Esophagus squamous epithelium (tissue), 5 donors: Measurements from ENCODE around the gene ARSI. TPM values are rescaled to one million over a fixed set of nuclear protein-coding genes. Genes with fewer than 3 reads are reported as not detected.

Experiments used
- DNase-seq: peaks from one replicate; lab custom pipeline; 2025; lab: John Stamatoyannopoulos, UW
- H3K27ac ChIP-seq, 4 donors: fragments of 200-600 bp; sonication (generic); one replicate each; pipeline ENCODE4 v1.5.1; 2016 to 2019; ENCODE audit warnings: mild to moderate bottlenecking in 1 of 4
- H3K27me3 ChIP-seq, 4 donors: fragments of 200-600 bp; sonication (generic); 1 replicate in 3 of 4; 2 replicates in 1 of 4; pipeline versions ENCODE4 v1.5.1 to v1.6.0; 2017 to 2021; ENCODE audit warnings: antibody characterized with exemption in 1 of 4
- H3K36me3 ChIP-seq, 3 donors: fragments of 200-600 bp; sonication (generic); one replicate each; pipeline ENCODE4 v1.5.1; 2016 to 2019
- H3K4me1 ChIP-seq, 3 donors: fragments of 200-600 bp; sonication (generic); one replicate each; pipeline ENCODE4 v1.5.1; 2017 to 2019
- H3K4me3 ChIP-seq, 4 donors: fragments of 200-600 bp; sonication (generic); 1 replicate in 3 of 4; 2 replicates in 1 of 4; pipeline ENCODE4 v1.5.1; 2016 to 2019; ENCODE audit warnings: mild to moderate bottlenecking in 2 of 4, moderate library complexity in 1 of 4
- H3K9me3 ChIP-seq, 3 donors: fragments of 200-600 bp; sonication (generic); one replicate each; pipeline ENCODE4 v1.5.1; 2016 to 2019
- CTCF ChIP-seq, 6 experiments: fragments of 450-650 bp in 4 of 6; fragments of 200-600 bp in 2 of 6; sonication (generic) in 2 of 6; IDR thresholded peaks; one replicate each; pipeline ENCODE4 v1.5.1; 2016 to 2019; ENCODE audit warnings: antibody characterized with exemption in 6 of 6, mild to moderate bottlenecking in 4 of 6, moderate library complexity in 4 of 6
- POLR2A ChIP-seq, 4 donors: fragments of 450-650 bp; IDR thresholded peaks; one replicate each; pipeline ENCODE4 v1.6.1; 2017; ENCODE audit warnings: antibody characterized with exemption in 4 of 4, mild to moderate bottlenecking in 4 of 4, moderate library complexity in 3 of 4
- WGBS, 2 donors: methylation state at CpG; one replicate each; pipeline ENCODE4 v1.1.5; 2018; 5-methylcytosine and 5-hydroxymethylcytosine counted together
- intact Hi-C: fragments of 100-400 bp; cut with DNase I; formaldehyde crosslinking; loops from one replicate; pipeline ENCODE4 v1.15.0; 2022
- total RNA-seq, 4 donors: library from RNA; depleted of rRNA; stranded (reverse); fragments of >200 nt; gene quantifications; one replicate each; pipeline ENCODE4 v1.1.0, GENCODE V29; 2016
- donor health status: DM: yes; HTN: yes; CAD: no.

The ARSI gene
- total RNA-seq, 4 donors from 2014 or later: 2.1 to 7.2 (median 5.1) TPM

- Histone ChIP-seq H3K36me3 (no peaks in the 10 kb centered on the region), H3K4me1 (peaks cover 42 to 87% (median 61%) of the 10 kb centered on the region in 3 donors), H3K4me3 (no peak overlapping the region), H3K9me3 (no peaks in the 10 kb centered on the region), H3K27me3 (peaks cover 0 to 42% (median 0%) of the 10 kb centered on the region in 4 donors), H3K27ac (peak overlapping the region; percentile 71 to 85 (median 81))
- TF ChIP-seq POLR2A (IDR thresholded peaks at IDR 0.05) (no peak), CTCF (IDR thresholded peaks at IDR 0.05) (no peak)
- no peak for DNase-seq
- 72 to 88% methylated on average over 9 to 10 of the region's 13 CpGs for WGBS, 2 donors
- intact Hi-C loops: no loop called here
Measured at GRCh38 chr5:150300496-150301169, 2.1 kb downstream of the ARSI start.

GRCh38 chr5:150299571-150300327, 3.0 kb downstream of the ARSI start:
- intact Hi-C loops: no loop called here
- peaks cover 49 to 96% (median 69%) of the 10 kb centered on the region in 3 donors for H3K4me1 ChIP-seq

GRCh38 chr5:150298701-150299451, 3.8 kb downstream of the ARSI start:
- no peak for TF ChIP-seq POLR2A (IDR thresholded peaks at IDR 0.05)
- TF ChIP-seq CTCF (IDR thresholded peaks at IDR 0.05): no peak
- no peak for DNase-seq
- Histone ChIP-seq H3K36me3 (no peaks in the 10 kb centered on the region), H3K27me3 (peaks cover 0 to 36% (median 0%) of the 10 kb centered on the region in 4 donors), H3K4me1 (peaks cover 56 to 98% (median 72%) of the 10 kb centered on the region in 3 donors), H3K27ac (peak overlapping the region; percentile 71 to 85 (median 81)), H3K4me3 (no peak overlapping the region), H3K9me3 (no peaks in the 10 kb centered on the region)
- 46 to 52% methylated on average over 10 of the region's 10 CpGs for WGBS, 2 donors
- intact Hi-C loops: no loop called here

More at GRCh38 chr5:150299571-150300327, 3.0 kb downstream of the ARSI start:
- WGBS, 2 donors: 47 to 49% methylated on average over 5 to 6 of the region's 6 CpGs
- H3K4me3 ChIP-seq: no peak overlapping the region
- H3K27me3 ChIP-seq: peaks cover 0 to 42% (median 0%) of the 10 kb centered on the region in 4 donors
- no peak for DNase-seq
- peak overlapping the region; percentile 71 to 85 (median 81) for H3K27ac ChIP-seq
- H3K36me3 ChIP-seq: no peaks in the 10 kb centered on the region
- H3K9me3 ChIP-seq: no peaks in the 10 kb centered on the region
- TF ChIP-seq CTCF (IDR thresholded peaks at IDR 0.05): no peak
- no peak for TF ChIP-seq POLR2A (IDR thresholded peaks at IDR 0.05)

GRCh38 chr5:150297934-150298595, 4.6 kb downstream of the ARSI start:
- no peak for TF ChIP-seq POLR2A (IDR thresholded peaks at IDR 0.05)
- no peak for TF ChIP-seq CTCF (IDR thresholded peaks at IDR 0.05)
- no peak overlapping the region for H3K4me3 ChIP-seq
- H3K27me3 ChIP-seq: peaks cover 0 to 29% (median 0%) of the 10 kb centered on the region in 4 donors
- intact Hi-C loops: no loop called here
- H3K4me1 ChIP-seq: peaks cover 57 to 98% (median 68%) of the 10 kb centered on the region in 3 donors
- H3K9me3 ChIP-seq: no peaks in the 10 kb centered on the region
- 95 to 96% methylated on average over 18 to 21 of the region's 31 CpGs for WGBS, 2 donors
- no peaks in the 10 kb centered on the region for H3K36me3 ChIP-seq
- DNase-seq: no peak
- H3K27ac ChIP-seq: peak overlapping the region; percentile 56 to 85 (median 74)
